GM12873 (cell line): Measurements from ENCODE around the gene RPS6KC1.

Experiments
- TF ChIP-seq, protein P1 (sequence below): IDR thresholded peaks from 2 replicates; pipeline ENCODE4 v1.5.1; 2012; ENCODE audit warnings: low read depth, mild to moderate bottlenecking, moderate library complexity, low read length, control low read depth; ENCODE audit not compliant: insufficient read depth; ENCODE audit errors: missing control alignments

The RPS6KC1 gene

DNA sequence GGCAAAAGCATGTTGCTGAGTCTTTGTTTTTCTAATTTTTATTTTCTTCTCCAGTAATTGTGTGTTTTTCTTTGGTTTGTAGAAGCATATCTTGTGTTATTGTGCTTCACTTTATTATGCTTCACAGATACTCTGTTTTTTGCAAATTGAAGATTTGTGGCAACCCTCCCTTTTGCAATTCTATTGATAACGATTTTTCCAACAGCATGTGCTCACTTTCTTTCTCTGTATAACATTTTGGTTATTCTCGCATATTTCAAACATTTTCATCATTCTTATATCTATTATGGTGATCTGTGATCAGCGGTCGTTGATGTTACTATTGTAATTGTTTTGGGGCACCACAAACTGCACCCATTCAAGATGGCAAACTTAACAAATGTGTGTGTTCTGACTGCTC is 31.6 kb upstream of the RPS6KC1 start:
- TF ChIP-seq, protein P1, sequence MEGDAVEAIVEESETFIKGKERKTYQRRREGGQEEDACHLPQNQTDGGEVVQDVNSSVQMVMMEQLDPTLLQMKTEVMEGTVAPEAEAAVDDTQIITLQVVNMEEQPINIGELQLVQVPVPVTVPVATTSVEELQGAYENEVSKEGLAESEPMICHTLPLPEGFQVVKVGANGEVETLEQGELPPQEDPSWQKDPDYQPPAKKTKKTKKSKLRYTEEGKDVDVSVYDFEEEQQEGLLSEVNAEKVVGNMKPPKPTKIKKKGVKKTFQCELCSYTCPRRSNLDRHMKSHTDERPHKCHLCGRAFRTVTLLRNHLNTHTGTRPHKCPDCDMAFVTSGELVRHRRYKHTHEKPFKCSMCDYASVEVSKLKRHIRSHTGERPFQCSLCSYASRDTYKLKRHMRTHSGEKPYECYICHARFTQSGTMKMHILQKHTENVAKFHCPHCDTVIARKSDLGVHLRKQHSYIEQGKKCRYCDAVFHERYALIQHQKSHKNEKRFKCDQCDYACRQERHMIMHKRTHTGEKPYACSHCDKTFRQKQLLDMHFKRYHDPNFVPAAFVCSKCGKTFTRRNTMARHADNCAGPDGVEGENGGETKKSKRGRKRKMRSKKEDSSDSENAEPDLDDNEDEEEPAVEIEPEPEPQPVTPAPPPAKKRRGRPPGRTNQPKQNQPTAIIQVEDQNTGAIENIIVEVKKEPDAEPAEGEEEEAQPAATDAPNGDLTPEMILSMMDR: no peak

- TF ChIP-seq, protein P1: no peak
Measured at GRCh38 chr1:213020016-213020415, 31.0 kb upstream of the RPS6KC1 start.

- TF ChIP-seq, protein P1: no peak
Measured at GRCh38 chr1:213032651-213033050, 18.4 kb upstream of the RPS6KC1 start.

DNA sequence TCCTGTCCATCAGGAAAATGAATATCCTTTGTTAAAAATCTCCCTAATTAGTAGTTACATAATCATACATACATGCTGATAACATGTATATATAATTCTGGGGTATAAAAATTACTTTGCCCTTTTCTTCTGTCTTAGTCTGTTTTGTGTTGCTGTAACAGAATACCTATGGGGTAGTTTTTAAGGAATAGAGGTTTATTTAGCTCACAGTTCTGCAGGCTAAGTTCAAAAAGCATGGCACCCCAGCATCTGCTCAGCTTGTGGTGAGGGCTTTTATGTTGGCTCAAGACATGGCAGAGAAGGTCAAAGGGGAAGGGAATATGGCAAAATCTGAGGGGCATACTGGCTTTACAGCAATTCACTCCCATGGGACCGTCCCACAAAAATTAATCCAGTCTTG is 16.3 kb upstream of the RPS6KC1 start:
- TF ChIP-seq, protein P1: no peak

DNA sequence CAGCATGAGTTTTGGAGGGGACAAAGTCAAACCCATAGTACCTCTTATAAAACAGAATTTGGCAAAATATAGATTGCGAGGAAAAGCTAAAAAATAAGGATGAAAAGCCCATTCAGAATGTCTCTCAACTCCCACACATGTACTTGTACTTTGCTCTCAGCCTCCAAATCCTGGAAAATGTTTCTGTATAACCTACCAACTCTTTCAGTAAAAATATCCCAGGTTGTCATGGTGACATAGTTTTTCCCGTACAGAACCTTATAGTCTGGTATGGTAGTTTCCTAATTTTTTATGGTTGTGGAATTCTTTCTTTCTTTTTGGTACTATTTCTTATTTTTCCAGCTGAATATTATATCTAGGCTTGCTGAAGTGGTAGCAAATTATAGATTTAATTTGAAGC is 15.5 kb upstream of the RPS6KC1 start:
- TF ChIP-seq, protein P1: no peak

- TF ChIP-seq, protein P1: no peak
Measured at GRCh38 chr1:213041443-213041842, 9.6 kb upstream of the RPS6KC1 start.

DNA sequence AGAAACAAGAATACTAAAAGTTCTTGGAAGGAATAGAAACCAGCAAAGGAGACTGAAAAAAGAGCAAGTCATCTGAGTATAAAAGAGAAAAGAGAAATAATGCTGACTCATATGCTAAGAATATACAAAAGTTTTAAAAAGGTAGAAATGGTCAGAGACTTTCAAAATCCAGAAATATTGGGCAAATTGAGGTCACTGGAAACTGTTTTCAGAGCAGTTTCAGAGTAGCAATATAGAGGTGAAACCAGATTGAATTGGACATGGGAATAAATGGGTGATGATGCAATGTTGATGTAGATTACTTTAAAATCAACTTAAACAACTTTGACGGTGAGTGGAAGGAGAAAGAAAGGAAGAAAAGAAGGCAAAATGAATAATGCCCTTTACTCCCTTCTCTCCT is 1.8 kb upstream of the RPS6KC1 start:
- TF ChIP-seq, protein P1: no peak
